Fibroblast of mammary gland (primary cell): ENCODE results near the gene C17orf78.

Experiments used
- DNase-seq: peaks from one replicate; pipeline ENCODE4 v3.0.0-alpha.2; 2010; ENCODE audit warnings: low read depth
- H3K4me3 ChIP-seq: 2 replicates; pipeline ENCODE4 v1.5.1; 2011; ENCODE audit warnings: low read depth, mild to moderate bottlenecking, low read length, moderate library complexity; ENCODE audit not compliant: control insufficient read depth
- TF ChIP-seq, protein P1 (sequence below): conservative IDR thresholded peaks from 2 replicates; pipeline ENCODE4 v1.5.1; 2011; ENCODE audit warnings: low read depth, low read length, inconsistent platforms; ENCODE audit not compliant: control insufficient read depth, insufficient read depth

C17orf78 gene

GRCh38 chr17:37361543-37361942, 14.2 kb upstream of the C17orf78 start:
- TF ChIP-seq, protein P1, sequence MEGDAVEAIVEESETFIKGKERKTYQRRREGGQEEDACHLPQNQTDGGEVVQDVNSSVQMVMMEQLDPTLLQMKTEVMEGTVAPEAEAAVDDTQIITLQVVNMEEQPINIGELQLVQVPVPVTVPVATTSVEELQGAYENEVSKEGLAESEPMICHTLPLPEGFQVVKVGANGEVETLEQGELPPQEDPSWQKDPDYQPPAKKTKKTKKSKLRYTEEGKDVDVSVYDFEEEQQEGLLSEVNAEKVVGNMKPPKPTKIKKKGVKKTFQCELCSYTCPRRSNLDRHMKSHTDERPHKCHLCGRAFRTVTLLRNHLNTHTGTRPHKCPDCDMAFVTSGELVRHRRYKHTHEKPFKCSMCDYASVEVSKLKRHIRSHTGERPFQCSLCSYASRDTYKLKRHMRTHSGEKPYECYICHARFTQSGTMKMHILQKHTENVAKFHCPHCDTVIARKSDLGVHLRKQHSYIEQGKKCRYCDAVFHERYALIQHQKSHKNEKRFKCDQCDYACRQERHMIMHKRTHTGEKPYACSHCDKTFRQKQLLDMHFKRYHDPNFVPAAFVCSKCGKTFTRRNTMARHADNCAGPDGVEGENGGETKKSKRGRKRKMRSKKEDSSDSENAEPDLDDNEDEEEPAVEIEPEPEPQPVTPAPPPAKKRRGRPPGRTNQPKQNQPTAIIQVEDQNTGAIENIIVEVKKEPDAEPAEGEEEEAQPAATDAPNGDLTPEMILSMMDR, result no peak
- no peak for DNase-seq
- H3K4me3 ChIP-seq, result no peak overlapping the region

GRCh38 chr17:37365589-37365988, 10.2 kb upstream of the C17orf78 start:
- TF ChIP-seq, protein P1, result no peak
- H3K4me3 ChIP-seq, result no peak overlapping the region
- DNase-seq, result peak; percentile 45

DNA sequence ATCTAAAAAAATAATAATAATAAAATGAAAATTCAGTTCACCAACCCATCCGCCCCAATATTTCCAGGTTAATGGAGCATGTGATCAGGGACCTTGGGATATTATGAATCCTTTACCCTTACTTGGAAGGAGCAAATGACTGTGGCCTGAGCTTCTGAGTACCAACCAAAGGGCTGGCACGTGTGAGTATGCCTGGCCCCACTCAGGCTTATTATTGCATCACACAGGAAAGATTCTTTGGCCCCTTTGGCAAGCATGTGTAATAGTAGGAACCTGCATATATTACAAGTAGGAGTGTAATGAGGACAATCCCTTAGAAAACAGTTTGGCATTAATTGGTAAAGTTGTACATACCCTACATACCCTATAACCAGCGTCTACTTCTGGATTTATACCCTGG, 7.2 kb upstream of the C17orf78 start:
- TF ChIP-seq, protein P1, result no peak
- peak; percentile 52 for DNase-seq
- no peak overlapping the region for H3K4me3 ChIP-seq

DNA sequence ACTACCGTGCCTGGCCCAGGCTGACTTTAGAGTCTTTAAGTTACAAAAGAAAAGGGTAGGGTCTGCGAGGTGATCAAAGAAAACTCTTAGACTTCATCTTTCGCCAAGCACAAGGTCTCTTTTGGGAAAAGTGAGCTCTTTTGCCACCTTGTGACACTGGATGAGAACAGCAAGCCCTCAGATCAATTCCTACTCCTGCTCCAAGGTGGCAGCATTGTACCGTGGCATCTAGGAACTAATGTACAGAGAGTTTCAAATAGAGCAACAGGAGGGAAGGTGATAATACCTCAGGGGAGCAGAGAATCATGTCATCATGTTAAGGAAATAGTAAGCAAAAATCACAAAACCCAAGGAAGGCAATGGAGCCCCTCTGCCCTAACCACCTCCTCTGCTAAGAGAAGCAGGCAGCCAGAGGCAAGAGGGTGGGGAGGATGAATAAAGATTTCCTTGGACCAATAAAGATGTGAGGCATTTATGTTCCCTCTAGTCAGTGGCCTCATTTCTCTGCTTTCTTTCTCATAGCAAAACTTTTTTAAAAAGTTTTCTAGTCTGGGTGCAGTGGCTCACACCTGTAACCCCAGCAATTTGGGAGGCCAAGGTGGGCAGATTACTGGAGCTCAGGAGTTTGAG, 2.1 kb upstream of the C17orf78 start:
- no peak overlapping the region for H3K4me3 ChIP-seq
- DNase-seq, result peak; percentile 86
- TF ChIP-seq, protein P1, result peak; percentile 100

GRCh38 chr17:37382056-37382455, 6.3 kb downstream of the C17orf78 start:
- H3K4me3 ChIP-seq, result no peak overlapping the region
- DNase-seq, result no peak
- TF ChIP-seq, protein P1, result no peak

DNA sequence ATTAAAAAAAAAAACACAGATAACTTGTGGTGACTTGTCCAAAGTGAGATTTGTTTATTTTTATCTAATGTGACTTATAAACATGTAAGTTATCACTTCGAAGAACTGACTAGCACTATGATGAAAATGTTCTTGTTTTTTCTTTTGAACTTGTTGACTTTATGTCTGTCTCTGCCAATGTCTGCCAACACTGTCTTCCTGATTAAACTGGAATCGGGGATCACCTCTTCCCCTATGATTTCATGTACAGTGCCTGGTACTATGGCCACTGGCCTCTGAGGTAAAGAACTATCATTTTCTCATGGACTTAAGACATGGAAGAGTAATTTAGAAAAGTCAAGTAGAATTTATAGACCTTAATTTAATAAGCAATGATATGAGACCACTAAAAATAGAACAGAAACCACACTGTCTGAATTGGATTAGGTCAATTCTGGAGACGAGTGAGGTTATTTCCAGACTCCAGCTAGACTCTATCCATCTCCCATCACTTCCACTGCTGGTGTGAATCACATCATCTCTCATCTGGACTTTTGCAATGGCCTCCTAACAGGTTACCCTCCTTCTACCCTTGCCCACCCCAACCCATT, 8.9 kb downstream of the C17orf78 start:
- no peak overlapping the region for H3K4me3 ChIP-seq
- no peak for DNase-seq
- TF ChIP-seq, protein P1, result no peak

DNA sequence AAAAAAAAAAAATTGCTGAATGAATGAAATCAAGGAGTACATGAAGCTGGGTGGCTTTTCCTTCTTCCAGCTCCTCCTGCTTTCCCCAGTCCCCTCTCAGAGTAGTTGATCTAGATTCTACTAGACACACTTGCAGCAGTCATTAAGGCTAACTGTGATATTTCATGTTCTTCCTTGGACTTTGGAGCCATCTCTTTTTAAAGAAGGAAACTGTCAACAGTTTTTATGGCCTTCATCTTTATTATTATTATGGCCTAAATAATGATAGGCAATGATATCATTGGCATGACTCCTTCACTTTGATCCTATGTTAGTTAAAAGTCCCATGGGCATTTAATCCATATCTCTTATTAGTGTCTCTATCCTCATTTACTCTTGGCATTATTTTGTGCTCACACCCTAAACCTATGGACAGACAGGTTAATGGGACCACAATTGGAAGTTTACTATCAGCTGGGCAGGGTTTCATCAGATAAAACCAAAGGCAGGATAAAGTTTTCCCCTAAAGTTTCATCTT, 9.7 kb downstream of the C17orf78 start:
- no peak for DNase-seq
- TF ChIP-seq, protein P1, result no peak
- H3K4me3 ChIP-seq, result no peak overlapping the region
